ENCODE data around the gene CHTF18. TPM values are rescaled to one million over a fixed set of nuclear protein-coding genes. Genes with fewer than 3 reads are reported as not detected.
A peak's percentile ranks its signal among the peaks of the same experiment; 100 is the strongest.

CHTF18 gene
- total and polyA plus RNA-seq, 2 of the 4 experiments (the other 2 are of a cell fraction): 3.2 to 21.4 TPM

GRCh38 chr16:740459-740763 is 48.0 kb upstream of the CHTF18 start:
- ATAC-seq (ENCODE audit: low read depth): peak; percentile 47
- Histone ChIP-seq H3K9me1 (ENCODE audit: insufficient read depth, low read length) (peaks cover 4% of the 10 kb centered on the region; the same call in 1 of the 2 replicates), H3K4me2 (ENCODE audit: low read depth, low read length) (peak overlapping the region; percentile 86), H3K27ac (ENCODE audit: insufficient read depth, low read length) (peak overlapping the region; percentile 35; the same call in 1 of the 2 replicates), H3K9me3 (ENCODE audit: control insufficient read depth, insufficient read depth, low read length) (no peaks in the 10 kb centered on the region), H3K79me1 (ENCODE audit: low read depth in 1 of 2, low read length in 2 of 2) (peaks cover 7 to 19% of the 10 kb centered on the region in 2 experiments), H3K56ac (ENCODE audit: extremely low read depth, insufficient read depth, low read length) (no peak overlapping the region), H2BK15ac (ENCODE audit: low read depth, low read length) (no peak overlapping the region), H3K18ac (ENCODE audit: low read depth, low read length) (no peak overlapping the region), H3K36me3 (ENCODE audit: control insufficient read depth, insufficient read depth, low read length) (peaks cover 19% of the 10 kb centered on the region), H3K27me3 (ENCODE audit: control insufficient read depth, insufficient read depth, low read length) (no peaks in the 10 kb centered on the region), H2BK5ac (ENCODE audit: low read depth, low read length, poor library complexity, severe bottlenecking) (no peak overlapping the region), H2AK9ac (replicated peaks; ENCODE audit: low read depth, low read length, poor library complexity) (peak overlapping the region; percentile 95), H2AFZ (replicated peaks; ENCODE audit: low read length, poor library complexity) (peak overlapping the region; percentile 94), H4K91ac (ENCODE audit: insufficient read depth, low read depth, low read length) (no peak overlapping the region), H4K5ac (ENCODE audit: low read depth, low read length) (no peak overlapping the region), H4K8ac (ENCODE audit: low read depth in 2 of 2, low read length in 2 of 2) (peak overlapping the region in 1 of 2 experiments; percentile 67; a peak in 1 of 4 replicates), H4K20me1 (ENCODE audit: insufficient read depth, low read length) (0 out of 2 replicates have a peak, but pooled peaks cover 5% of the 10 kb centered on the region), H3K4ac (ENCODE audit: low read depth, low read length) (peak overlapping the region; percentile 45), H2AK5ac (ENCODE audit: low read depth, low read length) (peak overlapping the region; percentile 46; the same call in 1 of the 2 replicates), H3K14ac (replicated peaks; ENCODE audit: low read depth, low read length) (peak overlapping the region; percentile 7; the same call in 1 of the 2 replicates), H2BK20ac (ENCODE audit: low read depth, low read length) (no peak overlapping the region), H3K9ac (ENCODE audit: low read depth, low read length) (peak overlapping the region; percentile 75), H3K23ac (ENCODE audit: low read depth, low read length) (no peak overlapping the region; the same call in 1 of the 2 replicates), H3K4me3 (ENCODE audit: insufficient read depth, low read depth, low read length) (peak overlapping the region; percentile 76), H3K4me1 (ENCODE audit: control insufficient read depth, insufficient read depth, low read length) (peaks cover 5% of the 10 kb centered on the region; the same call in 1 of the 2 replicates), H2BK120ac (ENCODE audit: low read depth, low read length) (no peak overlapping the region)
- intact Hi-C loops (cut with micrococcal nuclease) (loop anchor here (5.0 kb wide), 1 partner anchor 47 kb away; the partner anchor contains the start of genes CHTF18 and RPUSD1), dilution Hi-C loops (cut with HindIII; ENCODE audit: low sequenced_read_pairs, unreplicated experiment) (no loop called here), in situ Hi-C loops (cut with MboI; ENCODE audit: low sequenced_read_pairs) (no loop called here)
- no peak for TF ChIP-seq CTCF (conservative IDR thresholded peaks at IDR 0.05; ENCODE audit: low read depth, low read length)
- no peak for TF ChIP-seq ELK1 (IDR thresholded peaks at IDR 0.05; ENCODE audit: borderline replicate concordance, low read depth, low read length)
- no peak for TF ChIP-seq CHD1 (IDR thresholded peaks at IDR 0.05; ENCODE audit: low read depth, low read length)
- no peak for TF ChIP-seq FOS (IDR thresholded peaks at IDR 0.05; ENCODE audit: low read depth, low read length)
- TF ChIP-seq RFX5 (IDR thresholded peaks at IDR 0.05; ENCODE audit: low read depth, low read length): no peak
- no peak for TF ChIP-seq SMC3 (IDR thresholded peaks at IDR 0.05; ENCODE audit: low read depth, low read length)
- no peak for TF ChIP-seq MAFK (IDR thresholded peaks at IDR 0.05; ENCODE audit: low read depth, low read length)
- TF ChIP-seq POLR2A (IDR thresholded peaks at IDR 0.05; ENCODE audit: low read depth, low read length): no peak
- no peak for TF ChIP-seq RAD21 (IDR thresholded peaks at IDR 0.05; ENCODE audit: low read length)
- TF ChIP-seq MAZ (IDR thresholded peaks at IDR 0.05; ENCODE audit: borderline replicate concordance, low read depth, low read length): no peak
- 0% methylated on average over 8 of the region's 22 CpGs; no CpG with 5 or more reads in 1 of the 2 experiments for WGBS, 2 experiments (ENCODE audit: extremely low coverage in 2 of 2, insufficient read length in 1 of 2)
- BruUV-seq (replicated peaks): no TSS peak
- POLR2A ChIA-PET (ENCODE audit: unreplicated experiment): no interaction called here
- DNase-seq: no peak
- CTCF ChIA-PET: no interaction called here
